Activated gamma-delta T cell (primary cell): Measurements from ENCODE around the gene AHR.
"Not testable (repeated sequence)": the region's sequence is repeated elsewhere in the genome, so short reads cannot be mapped to it uniquely, and the experiment has no call there.

Source experiments
- DNase-seq: peaks from one replicate; lab custom pipeline; 2025; lab: John Stamatoyannopoulos, UW

AHR gene

GRCh38 chr7:17339952-17340351 is 41.5 kb downstream of the AHR start:
- DNase-seq = no peak

GRCh38 chr7:17340655-17341054 is 42.2 kb downstream of the AHR start:
- no peak for DNase-seq

GRCh38 chr7:17342756-17343155 is 44.3 kb downstream of the AHR start:
- DNase-seq = no peak

- no peak for DNase-seq
These were observed 48.9 kb downstream of the AHR start for GRCh38 chr7:17347401-17347800.

- DNase-seq = not testable (repeated sequence)
These were observed 50.5 kb downstream of the AHR start for GRCh38 chr7:17348932-17349331.

GRCh38 chr7:17350321-17350720 is 51.9 kb downstream of the AHR start:
- not testable (repeated sequence) for DNase-seq

GRCh38 chr7:17353650-17354419 is 55.4 kb downstream of the AHR start:
- DNase-seq = not testable (repeated sequence)

- DNase-seq = no peak
These were observed 56.0 kb downstream of the AHR start for GRCh38 chr7:17354473-17354872.

- DNase-seq = no peak
These were observed 56.6 kb downstream of the AHR start for GRCh38 chr7:17355050-17355449.

GRCh38 chr7:17357952-17358351 is 59.5 kb downstream of the AHR start:
- DNase-seq = no peak

GRCh38 chr7:17359610-17360009 is 61.2 kb downstream of the AHR start:
- DNase-seq = no peak

- DNase-seq = no peak
These were observed 64.1 kb downstream of the AHR start for GRCh38 chr7:17362439-17363105.

GRCh38 chr7:17364671-17365070 is 66.2 kb downstream of the AHR start:
- no peak for DNase-seq

GRCh38 chr7:17365775-17366174 is 67.3 kb downstream of the AHR start:
- DNase-seq = no peak

- no peak for DNase-seq
These were observed 69.0 kb downstream of the AHR start for GRCh38 chr7:17367502-17367901.

- no peak for DNase-seq
These were observed 70.5 kb downstream of the AHR start for GRCh38 chr7:17368856-17369524.

GRCh38 chr7:17369691-17370426 is 71.4 kb downstream of the AHR start:
- DNase-seq = no peak

GRCh38 chr7:17370901-17371585 is 72.6 kb downstream of the AHR start:
- no peak for DNase-seq

GRCh38 chr7:17371671-17372524 is 73.4 kb downstream of the AHR start:
- no peak for DNase-seq

- DNase-seq = no peak
These were observed 75.7 kb downstream of the AHR start for GRCh38 chr7:17374157-17374556.

- DNase-seq = no peak
These were observed 76.2 kb downstream of the AHR start for GRCh38 chr7:17374654-17375053.
